ENCODE measurements around the gene TPM1. TPM values are rescaled to one million over a fixed set of nuclear protein-coding genes. Genes with fewer than 3 reads are reported as not detected.
A peak's percentile ranks its signal among the peaks of the same experiment; 100 is the strongest.

TPM1 gene
- total RNA-seq, 4 donors from 2014 or later = 116 to 307 (median 226) TPM

DNA sequence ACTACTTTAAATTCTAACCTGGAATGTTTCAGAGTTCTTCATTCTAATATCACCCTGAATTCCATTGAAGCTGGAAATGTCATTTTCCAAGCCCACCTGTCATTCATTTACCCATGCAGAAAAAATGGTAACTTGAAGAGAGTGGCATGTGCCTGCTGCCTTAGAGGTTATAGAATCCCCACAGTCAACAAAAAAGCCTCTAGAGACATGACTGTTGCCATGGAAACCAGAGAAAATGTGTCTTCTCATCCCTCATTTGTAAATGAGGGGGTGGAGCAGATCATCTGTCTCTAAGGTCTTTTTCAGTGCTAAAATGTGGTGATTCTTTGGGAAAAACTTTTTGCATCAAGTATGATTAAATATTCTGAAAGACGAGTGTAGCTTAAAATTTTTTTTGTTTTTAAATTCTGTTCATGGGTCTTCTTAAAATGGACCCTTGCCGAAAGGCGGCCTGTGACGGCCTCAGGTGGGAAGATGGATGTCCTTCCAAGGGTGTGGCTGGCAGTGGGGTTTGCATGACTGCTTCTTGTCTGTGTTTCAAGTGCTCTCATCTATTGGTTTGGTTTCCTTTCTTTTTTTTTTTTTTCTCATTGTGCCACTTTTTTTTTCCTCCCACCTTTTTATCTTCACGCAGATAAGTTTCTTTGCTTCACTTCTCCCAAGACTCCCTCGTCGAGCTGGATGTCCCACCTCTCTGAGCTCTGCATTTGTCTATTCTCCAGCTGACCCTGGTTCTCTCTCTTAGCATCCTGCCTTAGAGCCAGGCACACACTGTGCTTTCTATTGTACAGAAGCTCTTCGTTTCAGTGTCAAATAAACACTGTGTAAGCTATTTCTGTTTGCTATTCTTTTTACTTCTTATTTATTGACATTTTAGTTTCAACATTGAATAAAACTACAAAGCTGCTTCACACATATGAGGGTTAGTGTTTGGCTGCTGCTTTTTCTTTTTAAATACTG is 23.0 kb downstream of the TPM1 start:
- TF ChIP-seq POLR2A (IDR thresholded peaks at IDR 0.05) = no peak
- TF ChIP-seq, protein P1, sequence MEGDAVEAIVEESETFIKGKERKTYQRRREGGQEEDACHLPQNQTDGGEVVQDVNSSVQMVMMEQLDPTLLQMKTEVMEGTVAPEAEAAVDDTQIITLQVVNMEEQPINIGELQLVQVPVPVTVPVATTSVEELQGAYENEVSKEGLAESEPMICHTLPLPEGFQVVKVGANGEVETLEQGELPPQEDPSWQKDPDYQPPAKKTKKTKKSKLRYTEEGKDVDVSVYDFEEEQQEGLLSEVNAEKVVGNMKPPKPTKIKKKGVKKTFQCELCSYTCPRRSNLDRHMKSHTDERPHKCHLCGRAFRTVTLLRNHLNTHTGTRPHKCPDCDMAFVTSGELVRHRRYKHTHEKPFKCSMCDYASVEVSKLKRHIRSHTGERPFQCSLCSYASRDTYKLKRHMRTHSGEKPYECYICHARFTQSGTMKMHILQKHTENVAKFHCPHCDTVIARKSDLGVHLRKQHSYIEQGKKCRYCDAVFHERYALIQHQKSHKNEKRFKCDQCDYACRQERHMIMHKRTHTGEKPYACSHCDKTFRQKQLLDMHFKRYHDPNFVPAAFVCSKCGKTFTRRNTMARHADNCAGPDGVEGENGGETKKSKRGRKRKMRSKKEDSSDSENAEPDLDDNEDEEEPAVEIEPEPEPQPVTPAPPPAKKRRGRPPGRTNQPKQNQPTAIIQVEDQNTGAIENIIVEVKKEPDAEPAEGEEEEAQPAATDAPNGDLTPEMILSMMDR (IDR thresholded peaks at IDR 0.05) = no peak
- peaks cover 43 to 48% of the 10 kb centered on the region in 2 donors for H3K36me3 ChIP-seq
- DNase-seq = peak in 1 of 2 donors; percentile 26
- no peak overlapping the region for H3K4me3 ChIP-seq (replicated peaks in 1 of 3)
- intact Hi-C loops (cut with DNase I) = no loop called here
- H3K27ac ChIP-seq = no peak overlapping the region
- no peaks in the 10 kb centered on the region for H3K27me3 ChIP-seq
- H3K9me3 ChIP-seq = no peaks in the 10 kb centered on the region
- H3K4me1 ChIP-seq = peaks cover 0 to 10% of the 10 kb centered on the region in 2 donors
- 62 to 63% methylated on average over 8 of the region's 8 CpGs for WGBS, 2 donors

DNA sequence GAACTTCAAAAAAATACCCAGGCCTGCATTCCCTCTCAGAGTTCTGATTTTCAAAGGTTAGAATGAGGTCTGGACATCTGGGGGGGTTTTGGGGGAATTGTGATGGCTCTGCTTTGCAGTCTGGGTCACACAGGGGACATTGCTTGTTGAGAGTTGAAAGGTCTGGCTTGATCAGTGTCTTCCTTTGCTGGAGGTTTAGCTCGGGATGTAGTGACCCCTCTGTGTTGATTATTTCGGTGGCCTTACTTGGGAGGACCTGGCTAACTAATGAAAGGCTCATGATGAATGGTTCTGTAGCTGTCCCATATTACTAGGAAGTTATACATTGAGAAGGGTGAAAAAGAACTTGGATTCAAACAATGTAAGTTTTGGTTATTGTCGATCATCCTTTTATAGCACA is 23.7 kb downstream of the TPM1 start:
- WGBS, 2 donors = 78 to 89% methylated on average over 3 of the region's 3 CpGs
- no peak for TF ChIP-seq POLR2A (IDR thresholded peaks at IDR 0.05)
- TF ChIP-seq, protein P1 (IDR thresholded peaks at IDR 0.05) = no peak
- peaks cover 37 to 41% of the 10 kb centered on the region in 2 donors for H3K36me3 ChIP-seq
- DNase-seq = no peak
- no peaks in the 10 kb centered on the region for H3K9me3 ChIP-seq
- peaks cover 0 to 10% of the 10 kb centered on the region in 2 donors for H3K4me1 ChIP-seq
- H3K27ac ChIP-seq = no peak overlapping the region
- intact Hi-C loops (cut with DNase I) = no loop called here
- no peaks in the 10 kb centered on the region for H3K27me3 ChIP-seq
- H3K4me3 ChIP-seq (replicated peaks in 1 of 3) = no peak overlapping the region

DNA sequence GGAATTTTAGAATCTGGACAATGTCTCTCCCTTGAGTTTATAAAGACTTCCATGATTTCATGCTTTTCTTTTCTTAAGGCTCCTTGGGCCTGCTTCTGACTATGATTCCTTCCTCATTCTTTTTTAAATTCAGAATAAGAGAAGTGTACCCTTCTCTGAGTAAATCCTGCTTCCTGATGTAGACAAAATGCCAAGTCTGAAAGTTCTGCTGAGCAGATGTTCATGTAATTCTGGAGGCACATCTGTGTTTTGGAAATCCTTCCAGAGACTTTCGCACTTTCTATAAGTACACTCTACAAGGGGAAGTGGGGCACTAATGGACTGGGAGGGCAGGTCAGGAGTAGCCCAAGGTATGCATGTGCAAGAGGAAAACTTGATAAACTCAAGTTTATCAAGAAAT is 24.8 kb downstream of the TPM1 start:
- H3K9me3 ChIP-seq = no peaks in the 10 kb centered on the region
- H3K36me3 ChIP-seq = peaks cover 29 to 32% of the 10 kb centered on the region in 2 donors
- no peaks in the 10 kb centered on the region for H3K27me3 ChIP-seq
- intact Hi-C loops (cut with DNase I) = no loop called here
- TF ChIP-seq, protein P1 (IDR thresholded peaks at IDR 0.05) = no peak
- TF ChIP-seq POLR2A (IDR thresholded peaks at IDR 0.05) = no peak
- DNase-seq = no peak
- H3K4me1 ChIP-seq = peaks cover 0 to 10% of the 10 kb centered on the region in 2 donors
- WGBS, 2 donors = 92 to 94% methylated on average over 1 of the region's 1 CpG
- no peak overlapping the region for H3K27ac ChIP-seq
- H3K4me3 ChIP-seq (replicated peaks in 1 of 3) = no peak overlapping the region

DNA sequence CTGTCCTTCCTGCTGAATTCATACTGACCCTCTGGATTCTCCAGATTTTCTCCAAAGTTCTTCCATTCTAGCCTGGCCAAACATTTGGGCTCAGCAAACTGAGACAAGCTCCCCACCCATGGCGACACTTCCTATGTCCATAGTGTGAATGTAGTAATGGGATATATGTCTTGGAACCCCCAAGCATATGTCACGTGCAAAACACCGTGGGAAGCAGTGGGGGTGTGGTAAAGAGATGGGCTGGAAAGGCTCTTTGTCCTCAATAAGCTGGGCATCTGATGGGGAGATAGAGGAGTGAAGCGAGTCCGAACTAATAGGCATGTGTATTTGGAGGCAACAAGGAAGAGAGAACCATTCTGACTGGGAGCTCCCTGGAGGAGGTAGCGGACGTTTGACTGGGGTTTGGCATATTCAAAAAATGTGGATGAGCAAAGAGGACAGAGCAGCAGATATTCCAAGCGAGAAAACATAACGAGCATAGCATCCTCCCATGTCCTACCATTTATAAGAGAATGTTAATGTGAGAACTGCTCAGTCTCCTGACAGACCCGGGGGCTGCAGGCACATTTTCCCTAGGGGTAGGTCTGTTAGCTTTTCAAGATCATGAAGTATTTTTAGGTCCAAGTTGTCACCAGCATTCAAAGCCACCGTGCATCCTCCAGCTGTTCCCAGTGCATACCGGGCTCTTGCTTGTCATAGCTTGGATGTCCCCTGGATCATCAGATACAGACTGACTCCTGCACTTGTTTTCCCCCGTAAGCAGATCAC is 25.6 kb downstream of the TPM1 start:
- intact Hi-C loops (cut with DNase I) = no loop called here
- Histone ChIP-seq H3K27ac (no peak overlapping the region), H3K27me3 (no peaks in the 10 kb centered on the region), H3K4me3 (replicated peaks in 1 of 3) (no peak overlapping the region), H3K9me3 (no peaks in the 10 kb centered on the region), H3K4me1 (peaks cover 0 to 10% of the 10 kb centered on the region in 2 donors), H3K36me3 (peaks cover 20 to 24% of the 10 kb centered on the region in 2 donors)
- WGBS, 2 donors = 86 to 90% methylated on average over 13 of the region's 13 CpGs
- no peak for TF ChIP-seq POLR2A (IDR thresholded peaks at IDR 0.05)
- TF ChIP-seq, protein P1 (IDR thresholded peaks at IDR 0.05) = no peak
- DNase-seq = no peak
